GM19395 (cell line): ENCODE results near the gene PAPSS1.

Source experiments
- ATAC-seq: cut with Tn5 transposase; IDR thresholded peaks from one replicate; pipeline ENCODE4 v1.9.1; 2021; ENCODE audit warnings: mild to moderate bottlenecking, moderate library complexity; ENCODE audit not compliant: unreplicated experiment

PAPSS1 gene

DNA sequence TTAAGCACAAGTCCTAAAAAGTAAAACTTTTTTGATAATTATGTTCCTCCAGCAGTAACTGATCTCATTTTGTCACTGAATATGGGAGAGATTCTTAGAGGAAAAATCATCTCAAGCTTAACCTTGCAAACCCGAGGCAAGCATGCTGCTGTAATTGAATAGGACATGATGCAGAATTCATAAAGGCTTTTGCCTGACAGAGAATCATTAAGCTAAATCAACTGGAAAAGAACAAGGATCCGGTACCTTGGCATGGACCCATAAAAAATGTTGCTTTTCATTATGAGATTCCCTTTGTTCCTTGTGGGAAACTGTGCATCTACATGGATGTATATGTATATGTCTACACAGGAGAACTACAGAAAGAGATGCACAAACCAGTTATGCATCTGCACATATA, 149.1 kb downstream of the PAPSS1 start:
- no peak for ATAC-seq

DNA sequence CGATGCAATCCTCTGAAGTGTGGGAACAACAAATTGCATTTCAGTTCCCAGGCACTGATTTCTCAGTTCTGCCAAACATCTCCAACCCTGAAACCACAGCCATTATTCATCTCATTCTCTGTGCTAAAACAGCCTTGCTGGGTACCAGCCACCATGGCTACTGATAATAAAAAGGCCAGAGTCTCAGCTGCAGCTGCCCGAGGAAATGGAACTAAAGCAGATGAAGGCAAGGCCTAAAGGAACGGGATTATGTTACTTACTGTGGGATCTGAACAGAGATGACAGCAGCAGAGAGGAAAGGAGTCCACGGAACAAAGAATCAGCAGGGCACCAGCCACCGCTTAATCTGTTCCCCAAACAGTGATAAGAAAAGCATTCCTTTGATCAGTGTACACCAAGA, 155.7 kb downstream of the PAPSS1 start:
- no peak for ATAC-seq
